Ovary (tissue), 3 donors: Measurements from ENCODE around the gene DAPP1.

Experiments
- POLR2A ChIP-seq: fragments of 450-650 bp; IDR thresholded peaks from one replicate; pipeline ENCODE4 v1.6.1; 2017; ENCODE audit warnings: antibody characterized with exemption, mild to moderate bottlenecking, moderate library complexity
- TF ChIP-seq, protein P1 (sequence below), 3 donors: fragments of 450-650 bp in 2 of 3; fragments of 200-600 bp in 1 of 3; IDR thresholded peaks; one replicate each; pipeline versions ENCODE4 v1.5.1 to v1.8.0; 2016 to 2022; ENCODE audit warnings: antibody characterized with exemption in 3 of 3, mild to moderate bottlenecking in 1 of 3
- donor health status: DM: no; HTN: no; CAD: no.

DNA sequence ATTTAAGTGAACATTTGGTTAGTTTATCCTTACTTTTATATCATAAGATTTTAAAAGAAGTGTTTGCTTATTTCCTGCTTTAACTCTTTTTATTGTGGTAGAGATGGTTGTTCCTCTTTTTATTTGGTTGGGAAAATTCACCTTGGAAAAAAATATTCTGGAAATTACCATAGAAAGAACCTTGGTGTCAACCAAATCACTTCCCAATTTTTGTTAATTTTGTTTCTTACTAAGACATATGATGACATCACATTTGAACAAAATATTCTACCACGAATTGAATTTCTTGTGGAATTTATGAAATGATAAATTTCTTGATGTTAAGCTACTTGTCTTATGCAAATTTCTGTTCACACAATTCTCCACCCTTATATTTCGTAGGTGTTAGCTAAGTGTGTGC is 43.9 kb downstream of the DAPP1 start:
- TF ChIP-seq, protein P1, sequence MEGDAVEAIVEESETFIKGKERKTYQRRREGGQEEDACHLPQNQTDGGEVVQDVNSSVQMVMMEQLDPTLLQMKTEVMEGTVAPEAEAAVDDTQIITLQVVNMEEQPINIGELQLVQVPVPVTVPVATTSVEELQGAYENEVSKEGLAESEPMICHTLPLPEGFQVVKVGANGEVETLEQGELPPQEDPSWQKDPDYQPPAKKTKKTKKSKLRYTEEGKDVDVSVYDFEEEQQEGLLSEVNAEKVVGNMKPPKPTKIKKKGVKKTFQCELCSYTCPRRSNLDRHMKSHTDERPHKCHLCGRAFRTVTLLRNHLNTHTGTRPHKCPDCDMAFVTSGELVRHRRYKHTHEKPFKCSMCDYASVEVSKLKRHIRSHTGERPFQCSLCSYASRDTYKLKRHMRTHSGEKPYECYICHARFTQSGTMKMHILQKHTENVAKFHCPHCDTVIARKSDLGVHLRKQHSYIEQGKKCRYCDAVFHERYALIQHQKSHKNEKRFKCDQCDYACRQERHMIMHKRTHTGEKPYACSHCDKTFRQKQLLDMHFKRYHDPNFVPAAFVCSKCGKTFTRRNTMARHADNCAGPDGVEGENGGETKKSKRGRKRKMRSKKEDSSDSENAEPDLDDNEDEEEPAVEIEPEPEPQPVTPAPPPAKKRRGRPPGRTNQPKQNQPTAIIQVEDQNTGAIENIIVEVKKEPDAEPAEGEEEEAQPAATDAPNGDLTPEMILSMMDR (IDR thresholded peaks at IDR 0.05) = no peak
- TF ChIP-seq POLR2A = no peak
